Coronary artery (tissue), 2 donors: ENCODE data around the gene UBFD1.

Source experiments
- DNase-seq: peaks from one replicate; pipeline ENCODE4 v3.0.0-alpha.2; 2017; ENCODE audit warnings: low spot score
- H3K27ac ChIP-seq, 2 donors: fragments of 200-600 bp; sonication (generic); one replicate each; pipeline ENCODE4 v1.5.1; 2016 to 2019
- H3K4me3 ChIP-seq: fragments of 200-600 bp; sonication (generic); 2 replicates; pipeline ENCODE4 v1.5.1; 2016; ENCODE audit warnings: mild to moderate bottlenecking, moderate library complexity
- TF ChIP-seq, protein P1 (sequence below): fragments of 200-600 bp; sonication (generic); IDR thresholded peaks from one replicate; pipeline ENCODE4 v1.5.1; 2019; ENCODE audit warnings: antibody characterized with exemption

The UBFD1 gene

DNA sequence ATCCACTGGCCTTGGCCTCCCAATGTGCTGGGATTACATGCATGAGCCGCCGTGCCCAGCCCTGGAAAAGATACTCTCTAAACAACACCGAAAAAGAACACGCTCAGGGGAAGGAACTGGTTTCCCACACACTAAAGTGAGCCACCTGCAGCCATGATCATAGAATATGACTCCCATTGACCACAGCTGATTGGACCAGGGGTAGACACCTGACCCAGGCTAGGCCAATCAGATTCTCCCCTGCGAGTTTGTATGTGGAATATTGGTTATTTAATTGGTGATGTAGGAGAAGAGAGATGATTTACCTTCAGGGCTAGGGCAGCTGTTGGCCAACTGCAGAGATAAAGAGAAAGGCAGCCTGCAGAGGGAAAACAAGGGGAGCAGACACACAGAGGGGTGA lies 38.2 kb upstream of the UBFD1 start:
- H3K27ac ChIP-seq, result no peak overlapping the region
- no peak for DNase-seq
- H3K4me3 ChIP-seq, result no peak overlapping the region
- TF ChIP-seq, protein P1, sequence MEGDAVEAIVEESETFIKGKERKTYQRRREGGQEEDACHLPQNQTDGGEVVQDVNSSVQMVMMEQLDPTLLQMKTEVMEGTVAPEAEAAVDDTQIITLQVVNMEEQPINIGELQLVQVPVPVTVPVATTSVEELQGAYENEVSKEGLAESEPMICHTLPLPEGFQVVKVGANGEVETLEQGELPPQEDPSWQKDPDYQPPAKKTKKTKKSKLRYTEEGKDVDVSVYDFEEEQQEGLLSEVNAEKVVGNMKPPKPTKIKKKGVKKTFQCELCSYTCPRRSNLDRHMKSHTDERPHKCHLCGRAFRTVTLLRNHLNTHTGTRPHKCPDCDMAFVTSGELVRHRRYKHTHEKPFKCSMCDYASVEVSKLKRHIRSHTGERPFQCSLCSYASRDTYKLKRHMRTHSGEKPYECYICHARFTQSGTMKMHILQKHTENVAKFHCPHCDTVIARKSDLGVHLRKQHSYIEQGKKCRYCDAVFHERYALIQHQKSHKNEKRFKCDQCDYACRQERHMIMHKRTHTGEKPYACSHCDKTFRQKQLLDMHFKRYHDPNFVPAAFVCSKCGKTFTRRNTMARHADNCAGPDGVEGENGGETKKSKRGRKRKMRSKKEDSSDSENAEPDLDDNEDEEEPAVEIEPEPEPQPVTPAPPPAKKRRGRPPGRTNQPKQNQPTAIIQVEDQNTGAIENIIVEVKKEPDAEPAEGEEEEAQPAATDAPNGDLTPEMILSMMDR, result no peak

DNA sequence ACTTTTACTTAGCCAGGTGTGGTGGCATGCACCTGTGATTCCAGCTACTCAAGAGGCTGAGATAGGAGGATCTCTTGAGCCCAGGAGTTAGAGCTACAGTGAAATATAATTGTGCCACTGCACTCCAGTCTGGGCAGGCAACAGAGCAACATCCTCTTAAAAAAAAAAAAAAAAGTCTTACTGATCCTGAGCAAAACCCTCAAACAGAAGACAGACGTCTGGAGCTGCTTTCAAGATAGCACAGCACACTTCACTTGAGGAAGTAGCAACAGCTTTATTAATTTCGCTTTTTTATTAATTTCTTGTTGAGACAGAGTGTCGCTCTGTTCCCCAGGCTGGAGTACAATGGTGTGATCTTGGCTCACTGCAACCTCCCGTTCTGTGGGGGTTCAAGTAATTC lies 37.0 kb upstream of the UBFD1 start:
- Histone ChIP-seq H3K27ac (no peak overlapping the region), H3K4me3 (no peak overlapping the region)
- no peak for DNase-seq
- TF ChIP-seq, protein P1, result no peak

- Histone ChIP-seq H3K27ac (no peak overlapping the region), H3K4me3 (no peak overlapping the region)
- TF ChIP-seq, protein P1, result no peak
- no peak for DNase-seq
These were observed 36.3 kb upstream of the UBFD1 start for GRCh38 chr16:23521037-23521743.

- no peak overlapping the region for H3K27ac ChIP-seq
- DNase-seq, result no peak
- TF ChIP-seq, protein P1, result no peak
- H3K4me3 ChIP-seq, result no peak overlapping the region
These were observed 35.6 kb upstream of the UBFD1 start for GRCh38 chr16:23521965-23522364.

- Histone ChIP-seq H3K4me3 (no peak overlapping the region), H3K27ac (no peak overlapping the region)
- no peak for DNase-seq
- TF ChIP-seq, protein P1, result no peak
These were observed 34.2 kb upstream of the UBFD1 start for GRCh38 chr16:23523321-23523720.

DNA sequence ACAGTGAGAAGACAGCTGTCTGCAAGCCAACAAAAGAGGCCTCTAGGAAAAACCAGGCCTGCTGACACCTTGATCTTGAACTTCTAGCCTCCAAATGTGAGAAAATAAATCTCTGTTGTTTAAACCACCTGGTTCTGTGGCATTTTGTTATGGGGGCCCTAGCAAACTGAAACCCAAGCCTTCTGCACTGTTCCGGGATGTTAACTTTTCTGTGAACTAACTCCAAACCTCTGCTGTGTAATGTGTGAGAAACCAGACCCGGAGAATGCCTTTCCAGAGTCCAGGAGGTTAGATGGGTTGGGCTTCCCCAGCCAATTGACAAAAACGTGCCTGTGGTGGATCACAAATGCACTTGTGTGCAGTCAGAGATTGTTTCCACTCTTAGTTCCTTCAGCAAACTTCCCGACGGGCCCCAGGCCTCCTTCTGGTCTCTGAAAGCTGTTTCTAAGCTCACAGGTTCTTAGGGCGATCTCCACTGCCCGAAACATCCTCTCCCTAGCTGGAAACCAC lies 33.6 kb upstream of the UBFD1 start:
- Histone ChIP-seq H3K27ac (no peak overlapping the region), H3K4me3 (no peak overlapping the region)
- no peak for DNase-seq
- TF ChIP-seq, protein P1, result no peak

DNA sequence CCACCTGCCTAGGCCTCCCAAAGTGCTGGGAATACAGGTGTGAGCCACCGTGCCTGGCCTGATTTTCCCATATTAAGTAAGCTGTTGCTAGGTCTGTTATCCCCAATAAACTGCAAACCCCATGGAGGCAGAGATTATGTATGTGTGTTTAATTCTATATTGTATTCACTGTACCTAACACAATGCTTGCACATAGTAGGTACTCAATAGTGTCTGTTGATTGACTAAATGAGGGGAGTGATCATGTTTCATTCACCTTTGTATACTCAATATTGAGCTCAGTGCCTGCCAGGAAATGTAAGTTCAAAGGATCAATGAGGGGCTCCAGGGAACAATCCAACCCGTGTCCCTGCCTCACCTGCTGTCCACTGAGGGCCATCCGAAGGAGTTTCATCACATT lies 32.6 kb upstream of the UBFD1 start:
- TF ChIP-seq, protein P1, result no peak
- no peak for DNase-seq
- Histone ChIP-seq H3K27ac (no peak overlapping the region), H3K4me3 (no peak overlapping the region)
